Measurements from ENCODE around the gene PNMA1.

PNMA1 gene

GRCh38 chr14:73661872-73662271 lies 52.3 kb downstream of the PNMA1 start:
- DNase-seq, result peak; percentile 5
